Measurements from ENCODE around the gene PTGS1.
"Not testable (repeated sequence)": the region's sequence is repeated elsewhere in the genome, so short reads cannot be mapped to it uniquely, and the experiment has no call there.

DNA sequence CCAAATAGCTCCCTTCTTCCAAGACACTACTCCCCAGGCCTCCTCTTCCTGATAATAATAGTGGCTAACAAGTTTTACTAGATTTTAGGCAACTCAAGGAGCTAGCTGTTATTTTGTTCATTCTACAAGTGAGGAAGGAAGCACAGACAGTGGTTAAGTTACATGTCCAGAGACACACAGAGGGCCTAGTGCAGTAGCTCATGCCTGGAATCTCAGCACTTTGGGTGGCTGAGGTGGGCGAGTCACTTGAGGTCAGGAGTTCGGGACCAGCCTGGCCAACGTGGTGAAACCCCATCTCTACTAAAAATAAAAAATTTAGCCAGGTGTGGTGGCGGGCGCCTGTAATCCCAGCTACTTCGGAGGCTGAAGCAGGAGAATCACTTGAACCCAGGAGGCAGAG is 40.4 kb upstream of the PTGS1 start:
- not testable (repeated sequence) for TF ChIP-seq EZH2 (IDR thresholded peaks at IDR 0.05; ENCODE audit: insufficient read depth, low read length)
- TF ChIP-seq, protein P1, sequence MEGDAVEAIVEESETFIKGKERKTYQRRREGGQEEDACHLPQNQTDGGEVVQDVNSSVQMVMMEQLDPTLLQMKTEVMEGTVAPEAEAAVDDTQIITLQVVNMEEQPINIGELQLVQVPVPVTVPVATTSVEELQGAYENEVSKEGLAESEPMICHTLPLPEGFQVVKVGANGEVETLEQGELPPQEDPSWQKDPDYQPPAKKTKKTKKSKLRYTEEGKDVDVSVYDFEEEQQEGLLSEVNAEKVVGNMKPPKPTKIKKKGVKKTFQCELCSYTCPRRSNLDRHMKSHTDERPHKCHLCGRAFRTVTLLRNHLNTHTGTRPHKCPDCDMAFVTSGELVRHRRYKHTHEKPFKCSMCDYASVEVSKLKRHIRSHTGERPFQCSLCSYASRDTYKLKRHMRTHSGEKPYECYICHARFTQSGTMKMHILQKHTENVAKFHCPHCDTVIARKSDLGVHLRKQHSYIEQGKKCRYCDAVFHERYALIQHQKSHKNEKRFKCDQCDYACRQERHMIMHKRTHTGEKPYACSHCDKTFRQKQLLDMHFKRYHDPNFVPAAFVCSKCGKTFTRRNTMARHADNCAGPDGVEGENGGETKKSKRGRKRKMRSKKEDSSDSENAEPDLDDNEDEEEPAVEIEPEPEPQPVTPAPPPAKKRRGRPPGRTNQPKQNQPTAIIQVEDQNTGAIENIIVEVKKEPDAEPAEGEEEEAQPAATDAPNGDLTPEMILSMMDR (IDR thresholded peaks at IDR 0.05; ENCODE audit: insufficient read depth, low read depth, low read length): not testable (repeated sequence)

Measured in astrocyte (in vitro differentiated cells and primary cell).